Measurements from ENCODE around the gene IRGQ. TPM values are rescaled to one million over a fixed set of nuclear protein-coding genes. Genes with fewer than 3 reads are reported as not detected.
"Not testable (repeated sequence)": the region's sequence is repeated elsewhere in the genome, so short reads cannot be mapped to it uniquely, and the experiment has no call there.

The IRGQ gene
- total RNA-seq, 6 donors from 2014 or later = 17.2 to 25.1 (median 23.2) TPM

GRCh38 chr19:43553656-43554055, 42.3 kb downstream of the IRGQ start:
- 64% methylated on average over 4 of the region's 4 CpGs; no CpG with 5 or more reads in 1 of the 2 donors for WGBS, 2 donors
- Histone ChIP-seq H3K27me3 (no peaks in the 10 kb centered on the region), H3K36me3 (peaks cover 14 to 75% (median 37%) of the 10 kb centered on the region in 4 donors), H3K4me3 (no peak overlapping the region), H3K4me1 (peaks cover 0 to 6% (median 0%) of the 10 kb centered on the region in 4 donors), H3K9me3 (no peaks in the 10 kb centered on the region), H3K27ac (no peak overlapping the region)
- TF ChIP-seq CTCF (IDR thresholded peaks at IDR 0.05) = no peak
- ATAC-seq (ENCODE audit: low FRiP score in 2 of 2) (no peak), DNase-seq (no peak)

- no peaks in the 10 kb centered on the region for H3K27me3 ChIP-seq
- TF ChIP-seq POLR2AphosphoS5 (IDR thresholded peaks at IDR 0.05) (no peak), EP300 (IDR thresholded peaks at IDR 0.05) (no peak), CTCF (IDR thresholded peaks at IDR 0.05) (no peak), POLR2A (IDR thresholded peaks at IDR 0.05) (no peak)
- DNase-seq (no peak), ATAC-seq (ENCODE audit: low FRiP score in 2 of 2) (no peak)
- no peaks in the 10 kb centered on the region for H3K9me3 ChIP-seq
- H3K27ac ChIP-seq = no peak overlapping the region
- WGBS, 2 donors = 63 to 100% methylated on average over 1 to 3 of the region's 3 CpGs
- H3K36me3 ChIP-seq = peaks cover 14 to 68% (median 37%) of the 10 kb centered on the region in 4 donors
- H3K4me3 ChIP-seq = no peak overlapping the region
- H3K4me1 ChIP-seq = no peaks in the 10 kb centered on the region
These were observed 43.3 kb downstream of the IRGQ start for GRCh38 chr19:43552616-43553015.

- TF ChIP-seq EP300 (IDR thresholded peaks at IDR 0.05) (no peak), POLR2A (IDR thresholded peaks at IDR 0.05) (no peak), CTCF (IDR thresholded peaks at IDR 0.05) (no peak), POLR2AphosphoS5 (IDR thresholded peaks at IDR 0.05) (no peak)
- WGBS, 2 donors = 94 to 100% methylated on average over 2 to 3 of the region's 3 CpGs
- Histone ChIP-seq H3K27me3 (no peaks in the 10 kb centered on the region), H3K27ac (no peak overlapping the region), H3K4me1 (no peaks in the 10 kb centered on the region), H3K36me3 (peaks cover 14 to 67% (median 37%) of the 10 kb centered on the region in 4 donors), H3K4me3 (no peak overlapping the region), H3K9me3 (no peaks in the 10 kb centered on the region)
- no peak for DNase-seq
- no peak for ATAC-seq (ENCODE audit: low FRiP score in 2 of 2)
These were observed 43.8 kb downstream of the IRGQ start for GRCh38 chr19:43552198-43552450.

DNA sequence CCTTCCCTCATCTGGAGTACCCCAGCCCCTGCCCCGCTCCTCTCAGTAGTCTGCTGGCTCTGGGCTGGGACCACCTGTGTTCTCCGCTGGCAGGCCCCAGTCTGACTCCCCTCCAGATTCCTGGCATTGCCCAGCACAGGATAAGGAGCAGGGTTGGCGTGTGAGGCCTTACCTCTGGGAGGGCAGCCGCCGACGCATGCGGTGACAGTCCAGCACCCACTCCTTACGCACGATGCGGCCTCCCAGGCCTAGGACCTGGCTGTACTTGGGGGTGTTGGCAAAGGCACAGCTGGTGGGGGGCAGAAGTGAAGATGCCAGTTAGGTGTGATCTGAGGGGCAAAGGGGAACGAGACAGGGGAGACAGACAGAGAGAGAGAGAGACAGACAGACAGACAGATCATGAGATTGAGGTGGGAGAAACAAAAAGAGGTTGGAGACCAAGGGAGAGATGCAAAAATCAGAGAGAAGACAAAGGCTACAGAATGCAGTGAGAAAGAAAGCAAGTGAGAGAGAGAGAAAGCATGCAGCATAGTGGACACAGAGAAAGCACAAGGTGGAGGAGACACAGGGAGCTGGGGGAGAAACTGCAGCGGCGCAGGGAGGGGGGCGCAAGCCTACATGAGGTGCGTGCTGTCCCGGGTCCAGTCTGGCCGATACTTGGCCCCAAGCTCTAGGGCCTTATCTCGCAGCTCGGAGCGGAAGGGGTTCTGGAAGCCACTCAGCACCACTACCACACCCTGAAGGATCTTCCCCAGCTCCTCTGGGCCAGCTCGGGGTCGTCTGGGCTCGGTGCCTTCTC, 44.3 kb downstream of the IRGQ start:
- no peaks in the 10 kb centered on the region for H3K4me1 ChIP-seq
- H3K27ac ChIP-seq = no peak overlapping the region
- DNase-seq (peak in 1 of 2 donors; percentile 56), ATAC-seq (ENCODE audit: low FRiP score in 2 of 2) (no peak)
- H3K36me3 ChIP-seq = peaks cover 14 to 71% (median 37%) of the 10 kb centered on the region in 4 donors
- WGBS, 2 donors = 92 to 95% methylated on average over 23 of the region's 23 CpGs
- no peaks in the 10 kb centered on the region for H3K27me3 ChIP-seq
- H3K9me3 ChIP-seq = no peaks in the 10 kb centered on the region
- TF ChIP-seq CTCF (IDR thresholded peaks at IDR 0.05) = no peak
- no peak for TF ChIP-seq EP300 (IDR thresholded peaks at IDR 0.05)
- no peak for TF ChIP-seq POLR2A (IDR thresholded peaks at IDR 0.05)
- TF ChIP-seq POLR2AphosphoS5 (IDR thresholded peaks at IDR 0.05) = no peak
- no peak overlapping the region for H3K4me3 ChIP-seq

DNA sequence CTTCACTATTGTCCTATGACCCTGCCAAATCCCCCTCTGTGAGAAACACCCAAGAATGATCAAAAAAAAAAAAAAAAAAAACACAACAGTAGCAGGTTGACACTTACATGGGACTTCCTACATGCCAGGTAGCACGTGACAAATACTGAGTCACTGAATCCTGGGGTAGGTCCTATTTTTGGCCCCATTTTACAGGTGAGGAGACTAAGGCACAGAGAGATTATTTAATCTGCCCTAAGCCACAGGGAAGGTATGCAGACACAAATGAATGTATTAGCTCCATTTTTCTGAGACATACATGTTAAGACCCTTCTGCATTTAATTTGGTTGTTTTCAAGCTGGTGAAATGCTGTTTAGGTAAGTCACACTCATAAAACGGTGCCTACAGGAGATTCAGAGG, 47.2 kb downstream of the IRGQ start:
- H3K4me1 ChIP-seq = no peaks in the 10 kb centered on the region
- WGBS, 2 donors = 89 to 91% methylated on average over 2 of the region's 2 CpGs
- DNase-seq (no peak), ATAC-seq (ENCODE audit: low FRiP score in 2 of 2) (no peak)
- peaks cover 14 to 78% (median 50%) of the 10 kb centered on the region in 4 donors for H3K36me3 ChIP-seq
- no peak overlapping the region for H3K27ac ChIP-seq
- no peak for TF ChIP-seq CTCF (IDR thresholded peaks at IDR 0.05)
- no peak for TF ChIP-seq POLR2A (IDR thresholded peaks at IDR 0.05)
- TF ChIP-seq EP300 (IDR thresholded peaks at IDR 0.05) = no peak
- no peak for TF ChIP-seq POLR2AphosphoS5 (IDR thresholded peaks at IDR 0.05)
- no peaks in the 10 kb centered on the region for H3K27me3 ChIP-seq
- H3K4me3 ChIP-seq = no peak overlapping the region
- H3K9me3 ChIP-seq = no peaks in the 10 kb centered on the region

DNA sequence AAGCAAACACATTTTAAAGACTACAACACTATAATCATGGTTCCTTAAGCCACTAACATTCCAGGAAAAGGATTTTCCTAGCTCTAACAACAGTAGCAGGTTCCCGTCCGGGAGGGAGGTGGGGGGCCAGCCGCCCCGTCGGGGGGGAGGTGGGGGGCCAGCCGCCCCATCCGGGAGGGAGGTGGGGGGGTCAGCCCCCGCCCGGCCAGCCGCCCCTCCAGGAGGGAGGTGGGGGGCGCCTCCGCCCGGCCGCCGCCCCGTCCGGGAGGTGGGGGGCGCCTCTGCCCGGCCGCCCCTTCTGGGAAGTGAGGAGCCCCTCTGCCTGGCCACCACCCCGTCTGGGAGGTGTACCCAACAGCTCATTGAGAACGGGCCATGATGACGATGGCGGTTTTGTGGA, 48.0 kb downstream of the IRGQ start:
- not testable (repeated sequence) for H3K27ac ChIP-seq; ATAC-seq (ENCODE audit: low FRiP score in 2 of 2); H3K27me3 ChIP-seq; H3K9me3 ChIP-seq; H3K4me1 ChIP-seq; H3K4me3 ChIP-seq
- peaks cover 14 to 81% (median 51%) of the 10 kb centered on the region in 4 donors for H3K36me3 ChIP-seq
- peak in 1 of 2 donors; percentile 68 for DNase-seq
- 88 to 91% methylated on average over 3 to 9 of the region's 24 CpGs for WGBS, 2 donors
